Putamen (tissue), 1 donor: Measurements from ENCODE around the gene SUSD4.

Source experiments
- DNase-seq: peaks from one replicate; pipeline ENCODE4 v3.0.0-alpha.2; 2016; ENCODE audit warnings: low spot score

The SUSD4 gene

DNA sequence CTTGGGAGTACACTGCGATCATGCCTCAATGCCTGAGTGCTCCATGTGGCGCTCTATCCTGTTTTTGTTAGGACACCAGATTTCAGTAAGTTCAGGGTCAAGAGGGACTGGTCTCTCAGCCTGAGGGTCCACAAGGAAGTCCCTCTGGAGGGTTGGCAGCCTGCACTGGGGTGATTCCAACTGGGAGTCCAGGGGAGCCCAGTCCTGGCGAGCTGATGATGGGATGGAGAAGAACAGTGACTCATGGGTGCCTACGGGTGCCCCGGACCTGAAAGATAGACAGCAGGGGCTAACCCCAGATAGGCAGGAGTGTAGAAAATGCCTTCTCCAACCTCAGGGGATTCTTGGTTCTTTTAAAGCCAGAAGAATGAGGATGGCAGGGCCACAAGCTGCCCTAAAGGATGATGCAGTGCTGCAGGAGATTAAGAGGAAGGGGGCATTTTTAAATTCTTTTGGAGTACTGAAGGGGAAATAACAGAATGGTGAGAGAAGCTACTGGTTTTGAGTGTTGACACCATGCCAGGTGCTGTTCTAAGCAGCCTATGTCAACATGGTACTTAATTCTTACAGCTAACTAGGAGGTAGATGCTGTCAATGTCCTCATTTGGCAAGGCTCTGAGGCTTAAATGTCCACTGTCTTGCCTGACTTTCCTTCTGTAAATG lies 152.5 kb downstream of the SUSD4 start:
- DNase-seq: no peak

- no peak for DNase-seq
These were observed 153.2 kb downstream of the SUSD4 start for GRCh38 chr1:223210788-223211120.

- no peak for DNase-seq
These were observed 153.8 kb downstream of the SUSD4 start for GRCh38 chr1:223209992-223210787.

GRCh38 chr1:223209293-223209898 lies 154.6 kb downstream of the SUSD4 start:
- DNase-seq: no peak

GRCh38 chr1:223208164-223209076 lies 155.6 kb downstream of the SUSD4 start:
- no peak for DNase-seq

GRCh38 chr1:223207293-223208066 lies 156.5 kb downstream of the SUSD4 start:
- no peak for DNase-seq

DNA sequence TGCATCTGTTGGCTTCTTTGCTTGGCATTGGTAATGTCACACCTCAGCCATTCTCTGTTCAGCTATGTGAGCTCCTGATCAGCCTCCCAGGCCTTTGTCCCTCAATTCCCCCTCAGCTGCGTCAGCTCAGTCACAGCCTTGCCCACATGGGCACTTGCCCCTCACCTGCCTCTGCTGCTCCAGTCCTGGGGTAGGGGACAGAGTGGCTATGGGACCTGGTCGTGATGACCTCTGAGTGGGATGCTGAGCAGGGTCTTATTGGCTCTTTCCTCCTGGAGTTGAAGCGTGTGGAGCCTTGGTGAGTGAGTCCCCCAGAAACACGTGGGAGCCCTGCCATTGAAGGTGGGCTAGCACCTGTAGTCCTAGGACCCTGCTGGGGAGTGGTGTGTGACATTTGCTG lies 159.6 kb downstream of the SUSD4 start:
- no peak for DNase-seq

GRCh38 chr1:223203694-223204093 lies 160.3 kb downstream of the SUSD4 start:
- no peak for DNase-seq

DNA sequence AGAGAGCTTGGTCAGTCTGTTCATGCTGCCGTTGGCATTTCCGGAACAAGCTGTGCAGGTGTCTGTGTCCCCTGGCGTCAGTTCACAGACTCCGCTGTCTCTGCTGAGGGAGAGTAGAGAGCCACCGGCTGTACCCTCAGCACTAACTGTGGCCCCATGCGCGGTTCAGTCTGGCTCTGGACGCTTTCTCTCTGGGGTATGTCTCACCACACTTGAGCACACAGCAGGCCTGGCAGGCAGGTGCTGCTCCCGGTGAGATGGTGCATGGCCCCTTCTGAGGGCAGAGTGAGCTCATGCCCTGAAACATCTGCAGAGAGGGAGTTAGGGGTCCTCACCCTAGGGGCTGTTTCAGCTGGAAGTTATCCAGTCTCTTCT lies 161.0 kb downstream of the SUSD4 start:
- DNase-seq: no peak

- no peak for DNase-seq
These were observed 161.5 kb downstream of the SUSD4 start for GRCh38 chr1:223202376-223203033.

- no peak for DNase-seq
These were observed 162.0 kb downstream of the SUSD4 start for GRCh38 chr1:223201967-223202366.

DNA sequence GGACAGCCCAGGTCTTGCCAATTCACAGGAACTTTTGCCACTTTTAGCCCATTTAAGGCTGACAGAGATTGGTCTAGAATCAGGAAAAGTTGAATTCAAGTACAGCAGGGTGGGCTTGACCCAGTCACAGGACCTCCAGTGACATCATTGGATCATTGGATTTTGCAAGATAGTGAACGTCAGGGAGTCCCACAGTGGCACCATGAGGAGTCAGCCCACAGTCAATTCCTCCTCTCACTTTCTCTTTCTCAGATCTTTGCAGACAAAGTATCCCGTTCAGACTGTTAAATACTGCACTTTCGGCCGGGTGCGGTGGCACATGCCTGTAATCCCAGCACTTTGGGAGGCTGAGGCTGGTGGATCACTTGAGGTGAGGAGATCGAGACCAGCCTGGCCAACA lies 163.1 kb downstream of the SUSD4 start:
- no peak for DNase-seq

DNA sequence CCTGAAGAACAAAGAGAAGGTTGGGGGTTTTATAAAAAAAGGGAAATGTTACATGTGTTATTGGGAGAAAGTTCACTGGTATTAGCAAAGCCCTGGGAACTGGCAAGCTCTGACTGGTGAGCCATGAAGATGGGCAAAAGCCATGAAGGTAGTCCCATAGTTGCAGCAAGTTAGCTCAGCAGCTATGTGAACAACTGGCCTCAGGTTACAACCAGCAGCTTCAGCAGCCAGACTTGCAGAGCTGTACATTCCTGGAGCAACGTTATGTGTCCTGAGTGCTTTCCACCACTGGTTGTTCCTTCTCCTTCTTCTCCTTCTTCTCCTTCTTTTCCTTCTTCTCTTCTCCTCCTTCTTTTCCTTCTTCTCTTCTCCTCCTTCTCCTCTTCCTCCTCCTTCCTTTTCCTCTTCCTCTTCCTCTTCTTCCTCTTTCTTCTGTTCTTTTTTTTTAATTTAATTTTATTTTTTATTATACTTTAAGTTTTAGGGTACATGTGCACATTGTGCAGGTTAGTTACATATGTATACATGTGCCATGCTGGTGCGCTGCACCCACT lies 164.8 kb downstream of the SUSD4 start:
- no peak for DNase-seq

- DNase-seq: no peak
These were observed 165.4 kb downstream of the SUSD4 start for GRCh38 chr1:223198628-223198965.

- no peak for DNase-seq
These were observed 165.9 kb downstream of the SUSD4 start for GRCh38 chr1:223197923-223198627.

DNA sequence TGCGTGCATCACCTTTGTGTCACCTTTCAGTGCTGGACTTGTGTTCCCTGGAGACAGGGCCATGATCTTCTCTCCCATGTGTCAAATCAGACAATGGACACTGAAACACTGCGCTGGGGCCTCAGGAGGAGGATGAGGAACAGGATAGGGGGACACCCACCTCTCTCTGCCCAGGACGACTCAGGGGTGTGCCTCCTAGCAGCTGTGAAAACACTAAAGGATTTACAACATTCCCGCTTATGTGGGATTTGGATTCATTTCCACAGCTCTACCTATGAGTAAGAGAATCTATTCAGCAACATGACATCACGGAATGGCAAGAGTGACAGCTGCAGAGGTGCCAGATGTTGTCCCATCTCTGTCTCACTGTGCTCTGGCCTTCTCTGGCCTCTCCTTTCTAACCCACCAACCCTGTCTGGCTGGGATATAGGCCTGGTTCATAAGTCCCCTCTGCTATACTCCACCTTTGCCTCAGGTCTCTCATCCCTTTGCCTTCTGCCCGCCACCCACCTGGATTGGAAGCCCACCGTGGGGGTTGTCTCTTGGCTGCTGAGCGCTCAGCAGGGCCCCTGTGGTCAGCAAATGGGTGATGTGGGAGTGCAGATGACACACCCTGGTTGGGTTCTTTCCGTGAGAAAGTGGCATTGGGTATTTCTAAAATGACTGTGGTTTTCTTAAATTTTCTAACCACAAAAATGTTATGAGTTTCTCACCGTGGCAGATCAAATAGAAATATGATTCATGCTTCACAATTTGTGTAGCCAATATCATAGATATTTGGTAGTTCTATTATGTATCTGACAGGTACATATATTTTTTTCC lies 173.9 kb downstream of the SUSD4 start:
- DNase-seq: no peak

DNA sequence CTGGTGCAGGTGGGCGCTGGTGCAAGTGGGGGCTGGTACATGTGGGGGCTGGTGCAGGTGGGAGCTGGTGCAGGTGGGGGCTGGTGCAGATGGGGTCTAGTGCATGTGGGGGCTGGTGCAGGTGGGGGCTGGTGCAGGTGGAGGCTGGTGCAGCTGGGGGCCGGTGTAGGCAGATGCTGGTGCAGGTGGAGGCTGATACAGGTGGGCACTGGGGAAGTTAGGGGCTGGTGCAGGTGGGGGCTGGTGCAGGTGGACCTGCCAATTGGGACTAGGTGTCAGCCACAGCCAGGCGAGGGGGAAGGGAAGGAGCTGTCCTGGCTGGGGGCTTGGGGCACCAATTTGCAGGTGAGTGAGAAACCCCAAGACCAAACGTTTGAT lies 174.5 kb downstream of the SUSD4 start:
- no peak for DNase-seq

GRCh38 chr1:223188618-223189356 lies 175.2 kb downstream of the SUSD4 start:
- no peak for DNase-seq

GRCh38 chr1:223186800-223187199 lies 177.2 kb downstream of the SUSD4 start:
- no peak for DNase-seq
